Ishikawa (cell line): ENCODE measurements around the gene KCNH4.
A peak's percentile ranks its signal among the peaks of the same experiment; 100 is the strongest.

ENCODE experiments used
- CEBPB ChIP-seq: IDR thresholded peaks from 2 replicates; pipeline ENCODE4 v1.6.1; 2012
- CREB1 ChIP-seq: IDR thresholded peaks from 2 replicates; pipeline ENCODE4 v1.6.1; 2012; ENCODE audit warnings: low read depth
- EGR1 ChIP-seq: IDR thresholded peaks from 2 replicates; pipeline ENCODE4 v1.6.1; 2012
- EP300 ChIP-seq: IDR thresholded peaks from 2 replicates; pipeline ENCODE4 v1.6.1; 2012; ENCODE audit warnings: borderline replicate concordance
- FOXM1 ChIP-seq: IDR thresholded peaks from 2 replicates; pipeline ENCODE4 v1.6.1; 2012; ENCODE audit warnings: low read depth, borderline replicate concordance
- MAX ChIP-seq: IDR thresholded peaks from 2 replicates; pipeline ENCODE4 v1.6.1; 2012
- NFIC ChIP-seq: IDR thresholded peaks from 2 replicates; pipeline ENCODE4 v1.6.1; 2012
- RAD21 ChIP-seq: IDR thresholded peaks from 2 replicates; pipeline ENCODE4 v1.6.1; 2012; ENCODE audit warnings: low read depth
- REST ChIP-seq: IDR thresholded peaks from 2 replicates; pipeline ENCODE4 v1.6.1; 2012; ENCODE audit warnings: low read depth, mild to moderate bottlenecking
- TAF1 ChIP-seq: IDR thresholded peaks from 2 replicates; pipeline ENCODE4 v1.6.1; 2012; ENCODE audit warnings: low read depth, mild to moderate bottlenecking
- TCF12 ChIP-seq: IDR thresholded peaks from 2 replicates; pipeline ENCODE4 v1.6.1; 2012; ENCODE audit warnings: low read depth
- TEAD4 ChIP-seq: IDR thresholded peaks from 2 replicates; pipeline ENCODE4 v1.6.1; 2012
- YY1 ChIP-seq: IDR thresholded peaks from 2 replicates; pipeline ENCODE4 v1.6.1; 2012; ENCODE audit warnings: low read depth
- ZBTB7A ChIP-seq: IDR thresholded peaks from 2 replicates; pipeline ENCODE4 v1.6.1; 2012; ENCODE audit warnings: low read depth
- TF ChIP-seq, protein P1 (sequence below): IDR thresholded peaks from 2 replicates; pipeline ENCODE4 v1.6.1; 2012

The KCNH4 gene

DNA sequence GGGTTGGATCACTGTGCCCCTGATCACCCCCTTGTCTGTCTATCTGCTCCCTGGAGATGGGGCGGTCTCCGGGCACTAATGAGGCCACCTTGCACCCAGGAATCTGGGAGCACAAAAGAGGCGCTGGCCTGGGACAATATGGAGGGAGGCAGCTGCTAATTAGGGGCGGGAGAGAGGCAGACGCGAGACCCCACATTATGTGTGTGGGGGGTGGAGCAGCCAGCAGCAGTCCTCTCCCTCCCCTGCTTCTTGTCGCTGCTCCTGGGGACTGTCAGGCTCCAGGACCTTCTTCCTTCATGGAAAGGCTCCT lies 4.6 kb upstream of the KCNH4 start:
- TF ChIP-seq EP300 (no peak), RAD21 (no peak), NFIC (no peak), CREB1 (no peak), FOXM1 (no peak), YY1 (no peak), TAF1 (no peak), TEAD4 (no peak), TCF12 (no peak), CEBPB (no peak), MAX (no peak)

DNA sequence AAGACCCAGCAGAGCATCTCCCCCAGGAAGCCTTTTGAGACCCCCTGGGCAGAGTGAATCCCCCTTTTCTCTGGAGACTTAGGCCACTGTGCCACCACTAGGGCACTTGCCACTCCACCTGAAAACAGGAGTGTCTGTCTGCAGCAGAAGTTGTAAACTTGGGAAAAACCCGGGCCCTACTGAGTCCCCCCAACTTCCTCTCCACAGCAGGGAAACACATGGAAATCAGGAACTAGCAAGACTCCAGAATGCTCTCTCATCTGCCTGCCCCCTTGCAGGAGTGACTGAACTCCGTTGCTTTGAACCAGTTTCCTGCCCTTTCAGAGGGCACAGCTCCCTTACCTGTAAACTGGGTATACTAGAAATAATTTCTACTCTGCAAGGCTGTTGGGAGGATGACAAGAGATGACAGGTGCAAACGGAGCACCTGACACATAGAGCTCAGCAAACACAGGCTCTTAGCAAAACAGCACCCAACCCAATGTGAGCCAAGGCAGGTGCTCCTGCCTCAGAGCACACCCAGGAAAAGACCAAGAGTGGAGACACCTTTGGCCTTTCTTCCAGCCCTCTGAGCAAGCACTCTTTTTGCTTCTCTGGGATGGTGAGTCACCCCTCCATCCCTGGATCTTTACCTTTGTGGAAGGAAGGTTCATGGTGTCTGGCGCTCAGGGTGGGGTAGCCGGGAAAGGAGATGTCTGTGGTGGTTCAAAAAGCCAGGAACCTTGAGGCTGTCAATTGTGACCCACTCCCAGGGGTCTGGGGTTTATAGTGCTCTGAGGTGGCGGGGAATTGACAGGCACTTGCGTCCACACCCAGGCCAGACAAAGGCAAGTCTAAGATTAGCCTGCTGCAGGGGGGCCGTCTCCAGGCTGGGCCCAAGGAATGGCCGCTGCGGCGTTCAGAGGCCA lies 4.0 kb upstream of the KCNH4 start, which contains the start of gene HCRT:
TSS of gene HCRT (minus strand) at position 740 of the 908 bp plus-strand sequence. CDS start at position 653, 87 bp downstream.
- no peak for TF ChIP-seq FOXM1

GRCh38 chr17:42183741-42184711 lies 3.1 kb upstream of the KCNH4 start:
- TF ChIP-seq, protein P1, sequence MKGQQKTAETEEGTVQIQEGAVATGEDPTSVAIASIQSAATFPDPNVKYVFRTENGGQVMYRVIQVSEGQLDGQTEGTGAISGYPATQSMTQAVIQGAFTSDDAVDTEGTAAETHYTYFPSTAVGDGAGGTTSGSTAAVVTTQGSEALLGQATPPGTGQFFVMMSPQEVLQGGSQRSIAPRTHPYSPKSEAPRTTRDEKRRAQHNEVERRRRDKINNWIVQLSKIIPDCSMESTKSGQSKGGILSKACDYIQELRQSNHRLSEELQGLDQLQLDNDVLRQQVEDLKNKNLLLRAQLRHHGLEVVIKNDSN, result 0 out of 2 replicates have a peak, but pooled peaks have one; percentile 10
- TF ChIP-seq ZBTB7A, result peak; percentile 70; the same call in 1 of the 2 replicates
- TF ChIP-seq RAD21, result peak; percentile 48; the same call in 1 of the 2 replicates
- peak; percentile 92 for TF ChIP-seq MAX
- TF ChIP-seq YY1, result no peak
- TF ChIP-seq NFIC, result no peak

DNA sequence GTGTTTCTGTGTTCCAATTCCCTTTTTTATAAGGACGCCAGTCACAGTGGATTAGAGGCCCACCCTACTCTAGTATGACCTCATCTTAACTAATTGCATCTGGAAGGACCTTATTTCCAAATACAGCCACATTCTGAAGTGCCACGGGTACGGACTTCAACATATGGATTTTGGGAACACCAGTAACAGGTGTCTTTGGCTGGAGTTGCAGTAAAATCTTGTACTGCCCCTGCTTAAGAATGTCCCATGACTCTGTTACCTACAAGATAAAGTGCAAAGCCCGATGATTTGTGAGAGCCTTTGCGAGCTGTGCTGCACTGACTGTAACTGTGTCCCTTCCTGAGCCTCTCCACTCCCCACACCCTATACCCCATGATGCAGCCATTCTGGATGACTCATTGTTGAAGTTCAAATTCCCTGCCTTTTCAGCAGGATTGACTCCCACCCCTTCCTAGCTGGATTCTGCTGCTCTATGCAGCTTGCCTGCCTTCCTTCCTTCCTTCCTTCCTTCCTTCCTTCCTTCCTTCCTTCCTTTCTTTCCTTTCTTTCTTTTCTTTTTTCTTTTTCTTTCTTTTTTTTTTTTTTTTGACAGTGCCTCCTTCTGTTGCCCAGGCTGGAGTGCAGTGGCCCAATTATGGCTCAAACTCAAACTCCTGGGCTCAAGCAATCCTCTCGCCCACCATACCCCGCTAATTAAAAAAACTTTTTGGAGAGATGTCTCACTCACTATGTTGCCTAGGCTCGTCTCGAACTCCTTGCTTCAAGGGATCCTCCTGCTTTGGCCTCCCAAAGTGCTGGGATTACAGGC lies 2.2 kb upstream of the KCNH4 start:
- TF ChIP-seq CREB1 (no peak), TCF12 (no peak), EP300 (no peak), FOXM1 (no peak), TEAD4 (no peak), RAD21 (no peak), TAF1 (no peak), REST (no peak), YY1 (no peak), EGR1 (no peak), NFIC (no peak), MAX (no peak), CEBPB (no peak), ZBTB7A (no peak)
- TF ChIP-seq, protein P1, result no peak

GRCh38 chr17:42181851-42182207 lies 887 bp upstream of the KCNH4 start:
- TF ChIP-seq, protein P1, result no peak
- TF ChIP-seq CEBPB (no peak), RAD21 (no peak), ZBTB7A (no peak), YY1 (no peak), TAF1 (no peak), EP300 (no peak), CREB1 (no peak), EGR1 (no peak), TEAD4 (no peak), REST (no peak), NFIC (no peak), MAX (no peak), FOXM1 (no peak), TCF12 (no peak)
